Inflammatory macrophage treated with lipopolysaccharide for 4 hours (primary cell): ENCODE results near the gene BAAT.
"Not testable (repeated sequence)": the region's sequence is repeated elsewhere in the genome, so short reads cannot be mapped to it uniquely, and the experiment has no call there.

ENCODE experiments used
- DNase-seq: peaks from one replicate; pipeline ENCODE4 v3.0.0-alpha.2; 2020

The BAAT gene

GRCh38 chr9:101359679-101360078, 25.1 kb downstream of the BAAT start:
- no peak for DNase-seq

GRCh38 chr9:101356619-101357018, 28.2 kb downstream of the BAAT start:
- no peak for DNase-seq

GRCh38 chr9:101354765-101355708, 29.8 kb downstream of the BAAT start:
- no peak for DNase-seq

GRCh38 chr9:101354143-101354764, 30.6 kb downstream of the BAAT start:
- no peak for DNase-seq

GRCh38 chr9:101353683-101354082, 31.1 kb downstream of the BAAT start:
- no peak for DNase-seq

- no peak for DNase-seq
These were observed 31.8 kb downstream of the BAAT start for GRCh38 chr9:101352892-101353463.

GRCh38 chr9:101350285-101350684, 34.5 kb downstream of the BAAT start:
- no peak for DNase-seq

- no peak for DNase-seq
These were observed 42.2 kb downstream of the BAAT start for GRCh38 chr9:101342595-101342994.

- DNase-seq, result no peak
These were observed 42.8 kb downstream of the BAAT start for GRCh38 chr9:101341958-101342357.

GRCh38 chr9:101337237-101337636, 47.6 kb downstream of the BAAT start:
- no peak for DNase-seq

- DNase-seq, result no peak
These were observed 48.7 kb downstream of the BAAT start for GRCh38 chr9:101336091-101336490.

GRCh38 chr9:101333926-101334702, 50.7 kb downstream of the BAAT start:
- no peak for DNase-seq

GRCh38 chr9:101333490-101333889, 51.3 kb downstream of the BAAT start:
- no peak for DNase-seq

GRCh38 chr9:101332362-101332761, 52.4 kb downstream of the BAAT start:
- DNase-seq, result no peak

GRCh38 chr9:101327422-101327909, 57.3 kb downstream of the BAAT start:
- not testable (repeated sequence) for DNase-seq

GRCh38 chr9:101326501-101326900, 58.3 kb downstream of the BAAT start:
- DNase-seq, result no peak

GRCh38 chr9:101326035-101326434, 58.8 kb downstream of the BAAT start:
- no peak for DNase-seq

GRCh38 chr9:101325053-101325452, 59.8 kb downstream of the BAAT start:
- DNase-seq, result no peak

- no peak for DNase-seq
These were observed 60.5 kb downstream of the BAAT start for GRCh38 chr9:101324245-101324804.

- no peak for DNase-seq
These were observed 61.7 kb downstream of the BAAT start for GRCh38 chr9:101323129-101323528.

GRCh38 chr9:101317735-101318134, 67.1 kb downstream of the BAAT start:
- no peak for DNase-seq

- DNase-seq, result no peak
These were observed 69.7 kb downstream of the BAAT start for GRCh38 chr9:101315112-101315450.

GRCh38 chr9:101312661-101313060, 72.1 kb downstream of the BAAT start:
- no peak for DNase-seq
